GM18858 (cell line): Measurements from ENCODE around the gene CSHL1.
A peak's percentile ranks its signal among the peaks of the same experiment; 100 is the strongest.
"Not testable (repeated sequence)": the region's sequence is repeated elsewhere in the genome, so short reads cannot be mapped to it uniquely, and the experiment has no call there.

ENCODE experiments used
- ATAC-seq: cut with Tn5 transposase; IDR thresholded peaks from one replicate; pipeline ENCODE4 v1.9.1; 2021; ENCODE audit not compliant: unreplicated experiment

Gene CSHL1

DNA sequence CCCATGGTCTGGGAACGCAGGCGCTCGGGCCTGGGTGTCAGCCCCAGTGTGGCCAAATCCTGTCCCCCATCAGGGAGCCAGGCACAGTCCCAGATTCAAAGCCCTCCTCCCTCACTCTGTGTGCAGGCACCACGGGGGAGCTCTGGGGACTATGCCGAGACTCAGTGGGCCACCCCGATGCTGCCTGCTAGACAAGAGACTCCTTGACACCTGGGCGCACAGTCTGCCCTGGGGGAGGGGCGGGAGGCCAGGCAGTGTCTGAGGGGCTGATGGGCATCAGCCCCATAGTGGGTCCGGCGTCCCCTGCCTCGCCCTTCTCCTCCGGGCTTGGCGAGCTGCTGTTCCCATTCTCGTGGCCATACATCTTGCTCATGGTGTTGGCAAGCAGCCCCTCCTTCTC is 29.5 kb upstream of the CSHL1 start:
- ATAC-seq, result no peak

DNA sequence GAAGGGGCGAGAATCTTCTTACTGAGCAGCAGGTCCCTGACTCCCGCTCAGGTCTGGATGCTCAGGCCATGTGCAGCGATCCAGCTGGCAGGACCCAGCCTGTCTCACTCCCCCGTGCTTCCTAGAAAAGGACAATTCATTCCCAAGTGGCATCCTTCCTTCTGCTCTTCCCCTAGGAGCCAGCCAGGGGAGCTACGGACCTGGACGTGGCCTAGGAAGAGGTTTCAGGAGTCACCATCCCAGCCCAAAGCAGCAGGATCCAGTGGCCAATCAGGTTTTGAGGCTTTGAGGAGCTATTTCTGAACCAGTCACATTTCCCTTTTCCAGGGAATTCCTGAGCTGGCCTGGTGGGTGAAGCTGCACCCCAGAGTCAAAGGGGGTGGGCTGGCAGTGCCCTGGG is 28.8 kb upstream of the CSHL1 start:
- no peak for ATAC-seq

DNA sequence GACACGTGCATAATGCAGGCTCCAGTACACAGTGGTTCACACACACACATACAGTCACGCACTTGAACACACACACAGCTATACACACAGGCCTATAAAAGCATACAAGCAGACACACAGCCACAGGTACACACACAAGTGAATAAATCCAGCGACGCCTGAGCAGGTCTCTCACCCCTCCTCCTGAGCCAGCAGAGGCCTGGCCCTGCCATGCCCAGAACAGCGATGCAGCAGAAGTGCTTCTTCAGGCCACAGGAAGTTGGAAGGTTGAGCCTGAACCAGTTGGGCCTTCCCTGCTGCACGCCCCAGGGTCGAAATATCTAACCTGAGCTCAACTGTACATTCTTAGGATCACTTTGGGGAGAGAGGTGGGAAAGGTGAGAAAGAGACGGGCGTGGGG is 28.3 kb upstream of the CSHL1 start:
- ATAC-seq, result no peak

DNA sequence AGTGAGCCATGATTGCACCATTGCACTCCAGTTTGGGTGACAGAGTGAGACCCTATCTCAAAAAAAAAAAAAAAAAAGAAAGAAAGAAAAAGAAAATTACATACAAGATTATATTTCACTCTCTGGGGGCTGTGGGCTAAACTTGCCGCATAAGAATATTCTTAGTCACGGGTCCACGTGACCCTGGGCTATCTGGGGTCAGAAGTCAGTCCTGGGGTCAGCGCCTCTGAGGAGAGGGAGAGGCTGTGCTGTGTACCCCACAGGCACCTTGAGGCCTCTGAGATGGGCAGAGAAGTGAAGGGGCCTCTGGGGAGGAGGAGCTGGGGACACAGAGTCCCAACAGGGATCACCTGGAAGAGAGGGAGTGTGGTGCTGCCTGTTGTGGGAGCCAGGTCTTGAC is 26.9 kb upstream of the CSHL1 start:
- no peak for ATAC-seq

DNA sequence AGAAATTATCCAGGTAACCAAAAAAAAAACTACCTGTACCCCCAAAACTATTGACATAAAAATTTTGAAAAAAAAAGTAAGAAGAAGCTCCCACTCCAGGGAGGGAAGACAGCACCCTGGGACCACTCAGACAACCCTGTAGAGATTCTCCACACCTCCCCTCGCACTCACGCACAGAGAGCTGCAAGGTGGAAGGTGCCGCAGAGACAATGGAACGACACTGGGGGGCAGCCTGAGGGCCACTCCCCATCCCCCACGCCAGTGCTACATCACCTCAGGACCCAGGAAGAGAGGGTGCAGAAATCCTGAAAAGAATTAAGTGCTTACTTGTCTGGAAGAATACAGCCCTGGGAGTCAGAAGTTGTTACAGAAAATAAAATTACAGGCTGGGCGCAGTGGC is 26.3 kb upstream of the CSHL1 start:
- no peak for ATAC-seq

DNA sequence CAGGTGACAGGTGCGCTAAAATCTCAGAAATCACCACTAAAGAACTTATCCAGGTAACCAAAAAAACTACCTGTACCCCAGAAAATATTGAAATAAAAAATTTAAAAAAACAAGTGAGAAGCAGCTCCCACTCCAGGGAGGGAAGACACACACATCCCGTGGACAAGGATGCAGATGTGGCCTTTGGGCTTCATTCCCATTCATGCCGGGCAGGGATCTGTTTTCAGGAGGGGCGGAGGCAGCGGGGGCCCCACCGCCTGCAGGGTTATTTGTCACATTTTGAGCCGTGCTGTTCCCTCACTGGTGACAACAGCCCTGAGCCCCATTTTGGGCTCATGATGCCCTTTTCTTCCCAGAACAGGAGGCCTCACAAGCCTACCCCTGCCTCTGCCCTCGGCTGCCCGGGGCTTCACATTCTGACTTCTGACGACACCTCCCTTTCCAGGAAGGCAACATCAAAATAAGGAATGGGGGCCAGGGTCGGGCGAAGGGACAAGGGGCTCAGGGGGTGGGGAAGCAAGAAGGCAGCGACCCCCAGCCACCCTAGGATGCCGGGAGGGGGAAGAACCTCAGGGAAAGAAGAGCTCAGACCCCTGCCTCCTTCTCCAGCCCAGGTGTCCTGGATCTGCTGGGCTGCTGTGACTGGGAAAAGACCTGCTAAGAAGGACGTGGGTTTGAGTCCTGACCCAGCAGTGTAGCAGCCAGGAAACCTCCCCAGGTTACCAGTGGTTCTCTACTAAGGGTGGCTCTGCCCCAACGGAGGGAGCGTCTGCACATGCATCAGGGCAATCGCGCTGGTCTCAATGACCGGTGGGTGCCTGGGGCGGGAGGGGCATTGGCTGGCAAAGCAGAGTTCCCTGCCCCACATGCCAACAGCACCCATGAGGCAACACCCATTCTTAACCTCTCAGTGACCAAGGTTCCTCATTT is 23.4 kb upstream of the CSHL1 start:
- ATAC-seq, result no peak

DNA sequence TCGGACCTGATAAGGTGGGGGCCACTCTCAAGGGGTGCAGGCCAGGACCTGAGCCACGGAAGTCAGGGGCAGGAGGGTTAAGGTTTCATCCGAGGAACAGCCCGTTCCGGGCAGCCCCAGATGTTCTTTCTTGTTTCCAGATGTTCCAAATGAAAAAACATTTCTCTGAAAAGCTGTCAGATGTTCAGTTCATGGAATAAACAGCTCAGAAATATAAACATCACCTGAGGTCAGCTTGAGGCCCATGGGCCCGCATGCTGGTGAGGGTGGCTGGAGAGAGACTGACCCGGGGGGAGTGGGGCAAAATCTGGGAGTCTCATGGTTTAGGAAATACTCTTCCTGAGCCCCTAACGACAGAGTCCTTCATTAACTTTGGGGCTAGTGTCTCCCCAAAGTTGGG is 22.5 kb upstream of the CSHL1 start:
- no peak for ATAC-seq

DNA sequence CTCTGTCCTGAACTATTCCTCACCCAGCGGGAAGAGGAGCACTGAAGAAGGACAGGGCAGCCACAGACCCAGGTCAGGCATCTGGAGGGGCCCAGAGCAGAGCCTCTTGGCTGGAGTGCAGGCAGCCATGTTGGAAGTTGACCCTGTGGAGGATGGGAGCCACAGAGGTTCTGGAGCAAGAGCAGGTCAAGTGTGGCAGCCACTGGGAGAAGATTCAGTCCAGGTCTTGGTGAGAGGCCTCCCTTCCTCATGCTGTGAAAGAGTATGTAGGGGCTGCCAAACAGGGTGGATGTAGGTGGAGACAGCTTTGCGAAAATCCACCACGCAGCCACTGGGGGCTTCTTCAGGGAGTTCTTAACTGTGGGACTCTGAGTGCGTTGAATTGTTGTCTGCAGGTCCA is 21.7 kb upstream of the CSHL1 start:
- ATAC-seq, result no peak

DNA sequence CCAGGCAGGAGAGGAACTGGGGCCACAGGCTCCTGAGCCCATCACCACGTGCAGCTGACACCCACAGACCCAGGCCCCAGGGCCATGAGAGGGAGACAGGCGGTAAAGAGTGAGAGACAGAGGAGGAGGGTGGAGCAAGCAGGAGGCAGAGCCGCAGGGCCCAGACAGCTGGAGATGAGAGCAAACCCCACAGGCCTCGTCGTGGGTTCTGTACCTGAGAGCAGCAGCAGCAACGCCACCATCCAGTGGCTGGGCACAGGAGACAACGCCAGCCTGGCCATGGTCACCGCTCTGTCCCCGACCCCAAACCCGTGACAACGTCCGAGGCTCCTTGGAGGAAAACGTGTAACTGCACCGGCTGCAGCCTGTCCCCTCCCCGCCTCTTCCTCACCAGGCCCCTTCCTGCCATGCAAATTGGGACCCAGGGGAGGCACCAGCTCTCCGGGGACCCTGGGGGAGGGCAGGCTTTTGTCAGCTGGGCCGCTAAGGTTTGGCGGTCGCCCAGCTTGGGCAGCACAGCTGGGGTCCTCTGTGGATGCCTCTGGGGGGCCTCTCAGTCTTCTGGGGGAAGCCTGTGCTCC is 21.0 kb upstream of the CSHL1 start, which contains the start of gene CD79B:
Gene CD79B (minus strand): TSS at position 351 of the 581 bp plus-strand sequence. CDS start 70 bp downstream, at position 281.
- no peak for ATAC-seq

DNA sequence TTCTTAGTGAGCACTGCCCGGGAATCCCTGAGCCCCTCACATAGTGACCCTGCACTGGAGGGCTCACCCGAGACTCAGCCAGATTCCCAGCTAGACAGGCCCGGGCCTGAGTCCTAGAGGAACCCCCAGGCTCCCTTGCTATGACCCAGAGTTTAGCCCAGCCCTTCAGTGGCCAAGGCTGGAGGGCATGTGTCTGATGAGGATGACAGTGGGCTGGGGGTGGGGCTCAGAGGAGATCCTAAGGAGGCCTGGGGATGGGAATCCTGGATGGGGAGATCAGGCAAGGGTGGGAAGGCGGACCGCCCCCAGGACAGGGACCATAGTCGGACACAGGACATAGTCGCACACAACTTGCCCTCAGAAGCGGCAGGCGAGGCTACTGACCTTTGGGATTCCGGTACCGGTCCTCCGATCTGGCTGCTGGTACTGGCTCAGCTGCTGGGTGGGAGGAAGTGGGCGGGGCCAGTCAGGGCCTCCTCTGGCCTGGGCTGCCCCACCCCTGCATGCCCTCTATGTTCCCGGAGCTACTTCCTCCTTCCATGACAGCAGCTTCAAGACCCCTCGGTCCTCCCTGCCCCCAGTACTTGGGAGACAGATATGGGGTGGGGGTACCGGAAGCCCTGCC is 20.0 kb upstream of the CSHL1 start:
- no peak for ATAC-seq

DNA sequence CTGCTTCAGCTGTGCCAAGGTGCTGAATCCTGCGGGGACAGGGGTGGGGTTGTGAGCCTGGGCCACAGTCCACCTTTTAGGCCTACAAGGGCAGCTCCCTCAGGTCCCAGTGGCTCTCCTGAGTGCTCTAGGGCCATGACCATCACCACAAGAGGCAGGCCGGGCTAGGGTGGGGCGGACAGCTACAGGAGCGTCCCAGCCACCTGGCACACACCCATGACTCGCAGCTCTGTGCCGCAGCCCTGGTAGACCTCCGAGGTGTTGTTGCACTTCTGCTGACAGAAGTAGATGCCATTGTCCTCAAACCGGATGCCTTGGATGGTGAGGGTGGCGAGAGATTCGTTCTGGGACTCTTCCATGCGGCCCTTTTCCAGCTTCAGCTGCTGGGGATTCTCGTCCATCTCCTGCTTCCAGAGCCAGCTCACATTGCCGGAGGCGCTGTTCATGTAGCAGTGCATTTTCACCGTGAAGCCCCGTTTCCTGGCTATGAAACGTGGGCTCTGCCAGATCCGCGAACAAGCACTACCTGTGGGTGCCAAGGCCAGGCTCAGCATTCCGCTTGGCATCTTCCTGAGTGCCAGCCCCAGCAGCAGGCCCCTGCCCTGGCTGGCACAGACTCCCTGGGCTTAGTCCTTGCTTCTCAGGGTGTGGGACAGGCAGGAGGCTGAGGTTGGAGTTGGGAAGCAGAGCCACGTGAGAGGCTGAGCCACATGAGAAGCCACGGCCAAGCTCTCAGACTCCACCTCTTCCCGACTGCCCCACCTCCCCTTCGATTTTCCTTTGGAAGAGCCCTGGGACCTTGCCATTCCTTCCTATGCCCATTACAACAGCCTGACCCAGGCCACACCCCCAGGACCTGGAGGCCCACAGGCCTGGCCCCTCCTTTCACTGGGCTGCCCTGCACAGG is 19.1 kb upstream of the CSHL1 start:
- ATAC-seq, result no peak

DNA sequence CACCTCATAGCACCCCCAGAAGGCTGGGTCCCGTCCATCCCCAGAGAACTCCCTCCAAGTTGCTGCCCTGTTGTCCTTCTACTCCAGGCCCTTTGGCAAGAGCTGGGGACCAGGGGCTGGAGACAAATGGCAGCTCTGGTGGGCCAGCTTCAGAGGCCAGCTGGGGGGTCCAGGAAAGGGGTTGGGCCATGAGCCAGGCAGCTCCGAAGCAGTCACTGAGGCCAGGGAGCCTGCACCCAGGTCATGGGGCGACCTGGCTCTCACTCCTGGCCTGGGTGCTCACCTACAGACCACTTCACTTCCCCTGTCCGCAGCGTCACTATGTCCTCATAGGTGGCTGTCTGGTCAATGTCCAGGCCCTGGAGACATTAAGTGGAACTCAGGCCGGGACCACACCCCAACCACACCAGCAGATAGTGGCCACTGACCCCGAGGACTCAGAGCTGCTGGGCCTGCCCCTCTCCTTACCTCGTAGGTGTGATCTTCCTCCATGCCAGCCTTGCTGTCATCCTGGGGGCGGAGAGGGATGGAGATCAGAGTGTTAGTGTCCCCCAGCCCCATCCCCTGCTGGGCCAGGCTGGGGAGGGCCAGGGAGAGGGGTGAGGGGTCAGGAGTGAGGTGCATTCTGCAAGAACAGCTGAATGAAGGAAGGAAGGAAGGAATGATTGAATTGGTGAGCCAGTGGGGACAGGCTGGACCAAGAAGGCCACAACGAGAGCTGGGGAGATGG is 18.1 kb upstream of the CSHL1 start:
- no peak for ATAC-seq

DNA sequence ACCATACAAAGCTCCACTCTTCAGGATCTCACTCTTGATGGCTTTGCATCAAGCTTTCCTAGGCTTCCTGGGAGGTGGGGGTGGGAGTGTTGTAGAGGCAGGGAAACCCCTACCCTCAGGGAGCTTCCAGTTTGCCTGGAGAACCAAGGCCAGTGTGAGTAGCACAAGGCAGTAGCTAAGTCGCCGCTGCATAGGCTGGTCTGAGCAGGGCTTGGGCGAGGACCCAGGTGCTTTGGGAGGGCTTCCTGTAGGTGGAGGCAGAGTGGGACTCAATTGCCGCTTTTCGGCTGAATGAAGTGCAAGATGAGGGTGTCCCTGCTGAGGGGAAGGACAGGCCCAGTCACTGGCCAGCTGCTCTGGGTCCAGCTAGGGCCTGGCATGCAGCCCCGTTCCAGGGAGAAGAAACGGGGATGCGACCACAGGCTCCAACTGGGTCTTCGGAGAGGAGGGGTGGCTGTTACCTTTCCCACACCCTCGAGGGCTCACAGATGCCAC is 17.2 kb upstream of the CSHL1 start:
- no peak for ATAC-seq

DNA sequence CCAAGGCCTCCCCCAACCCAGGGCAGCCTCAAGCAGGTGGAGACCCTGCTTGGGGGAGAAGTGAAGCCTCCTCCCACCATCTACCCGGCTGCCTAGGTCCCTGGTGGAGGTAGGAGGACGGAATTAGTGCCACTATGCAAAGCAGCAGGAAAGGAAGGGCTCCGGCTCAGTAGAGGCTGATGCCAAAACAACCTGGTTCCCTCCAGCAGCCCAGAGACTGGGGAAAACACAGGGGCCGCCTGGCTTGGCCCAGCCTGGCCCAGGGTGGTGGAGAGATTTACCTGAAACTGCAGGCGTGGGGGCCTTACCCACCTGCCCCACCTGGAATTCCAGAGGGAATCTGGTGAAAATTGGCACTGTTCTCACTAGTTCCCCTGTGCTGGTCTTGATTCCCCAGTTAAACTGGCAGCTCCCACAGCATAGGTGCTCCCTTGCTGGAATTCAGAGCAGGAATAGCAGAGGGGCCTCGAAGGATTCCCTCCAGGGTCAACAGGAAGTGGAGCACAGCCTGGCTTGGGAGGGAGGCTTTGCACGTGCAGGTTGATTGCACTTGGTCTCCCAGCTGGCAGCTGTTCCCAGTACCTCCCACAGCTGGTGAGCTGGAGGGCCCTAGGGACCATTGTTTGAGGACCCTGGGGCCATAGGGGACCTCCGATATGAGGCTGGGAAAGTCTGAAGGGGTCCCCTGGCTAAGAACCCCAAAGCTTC is 16.6 kb upstream of the CSHL1 start:
- ATAC-seq, result no peak

DNA sequence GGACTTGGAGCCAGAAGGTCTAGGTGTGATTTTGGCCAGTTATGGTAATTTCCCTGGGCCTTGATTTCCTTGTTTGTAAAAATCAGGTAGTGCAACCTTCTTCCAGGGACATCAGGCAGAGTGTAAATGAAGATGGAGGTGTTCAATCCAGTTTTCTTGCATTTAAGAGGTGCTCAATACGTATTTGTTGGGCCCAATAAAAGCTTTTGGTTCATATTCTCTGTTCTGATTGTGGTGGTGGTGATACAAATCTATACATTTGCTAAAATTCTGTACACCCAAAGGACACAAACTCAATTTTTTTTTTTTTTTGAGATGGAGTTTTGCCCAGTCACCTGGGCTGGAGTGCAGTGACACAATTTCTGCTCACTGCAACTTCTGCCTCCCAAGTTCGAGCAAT is 15.1 kb upstream of the CSHL1 start:
- no peak for ATAC-seq

DNA sequence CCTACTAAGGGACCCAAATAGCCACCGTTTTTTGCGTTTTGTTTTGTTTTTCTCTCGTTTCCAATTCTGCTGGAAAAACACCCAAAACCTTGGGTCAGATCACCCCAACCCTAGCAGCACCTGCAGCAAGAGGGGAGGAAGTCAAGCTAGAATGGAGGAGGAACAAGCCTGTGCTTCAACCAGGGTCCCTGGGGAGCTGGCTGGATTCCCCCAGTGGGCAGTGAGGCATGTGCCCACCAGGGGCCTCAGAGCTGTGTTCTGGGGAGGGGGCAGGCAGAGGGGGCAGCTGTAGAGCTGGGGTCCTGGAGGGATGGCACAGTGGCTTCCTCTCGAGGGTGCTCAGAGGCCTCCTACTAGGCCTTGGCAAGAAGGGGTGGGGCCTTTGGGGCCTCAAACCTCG is 14.6 kb upstream of the CSHL1 start:
- ATAC-seq, result no peak

DNA sequence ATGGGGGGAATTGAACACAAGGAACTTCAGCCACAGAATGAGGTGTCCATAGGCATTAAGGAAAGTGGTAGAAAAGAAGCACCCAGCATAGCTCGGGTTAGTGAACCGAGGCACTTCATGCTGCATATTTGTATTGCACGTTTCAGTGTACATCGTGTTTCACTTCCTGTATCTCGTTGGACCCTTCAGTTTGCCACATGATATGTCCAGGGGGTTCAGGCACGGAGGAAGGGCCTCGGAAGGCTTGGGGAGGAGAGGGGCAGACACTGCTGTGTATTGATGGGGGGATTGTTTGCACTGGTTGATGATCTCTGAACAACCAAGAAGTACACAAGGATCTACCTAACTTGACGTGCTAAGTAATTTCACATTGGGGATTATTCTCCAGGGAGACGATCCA is 11.3 kb upstream of the CSHL1 start:
- ATAC-seq, result not testable (repeated sequence)

DNA sequence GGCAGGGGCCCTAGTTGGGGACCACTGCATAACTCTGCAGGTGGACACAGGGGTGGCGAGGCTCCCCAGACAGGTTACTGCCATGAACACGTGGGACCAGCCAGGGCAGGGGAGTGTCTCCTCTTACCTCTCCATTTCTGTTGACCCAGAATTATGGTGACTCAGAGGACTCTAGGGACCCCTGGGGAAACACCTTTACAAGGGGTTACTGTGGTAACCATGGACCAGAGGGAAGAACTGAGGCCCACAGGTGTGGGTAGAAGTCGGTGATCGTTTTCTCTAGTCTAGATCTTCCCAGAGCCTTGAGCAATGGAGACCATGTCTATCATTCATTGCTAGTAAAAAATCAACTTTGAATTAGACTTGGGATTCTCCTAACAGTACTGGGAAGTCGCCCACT is 9.7 kb upstream of the CSHL1 start:
- ATAC-seq, result not testable (repeated sequence)

DNA sequence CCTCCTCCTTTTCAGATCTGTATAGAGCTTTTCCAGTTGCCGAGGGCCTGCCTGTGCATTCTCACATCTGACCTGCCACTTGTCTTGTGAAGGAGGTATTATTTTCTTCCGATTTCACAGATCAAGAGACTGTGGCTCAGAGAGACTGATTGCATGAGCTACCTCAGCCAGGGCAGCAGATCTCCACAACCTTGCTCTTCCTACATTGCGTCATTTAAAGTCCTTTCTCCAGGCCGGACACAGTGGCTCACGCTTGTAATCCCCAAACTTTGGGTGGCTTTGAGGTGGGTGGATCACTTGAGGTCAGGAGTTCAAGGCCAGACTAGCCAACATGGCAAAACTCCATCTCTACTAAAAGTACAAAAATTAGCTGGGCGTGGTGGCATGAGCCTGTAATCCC is 9.0 kb upstream of the CSHL1 start:
- not testable (repeated sequence) for ATAC-seq

DNA sequence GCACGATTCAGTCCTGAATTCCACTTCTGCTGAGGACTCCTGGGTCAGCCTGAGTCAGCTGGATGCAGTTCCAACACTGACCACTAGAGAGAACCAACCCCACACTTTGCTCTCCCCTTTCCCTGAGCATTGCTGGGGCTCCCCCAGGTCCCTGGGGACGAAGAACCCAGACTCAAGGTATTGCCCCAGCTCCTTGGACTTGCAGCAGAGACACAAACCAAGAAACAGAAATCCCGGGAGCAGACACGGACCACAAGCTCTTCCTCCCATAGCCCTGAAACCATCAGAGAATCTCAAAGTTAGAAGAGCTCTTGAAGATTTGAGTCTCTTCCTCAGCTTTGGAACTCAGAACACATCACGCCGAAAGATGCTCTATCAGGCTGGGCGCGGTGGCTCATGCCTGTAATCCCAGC is 8.3 kb upstream of the CSHL1 start:
- ATAC-seq, result peak; percentile 65
